ENCODE data around the gene CATSPERZ. TPM values are rescaled to one million over a fixed set of nuclear protein-coding genes. Genes with fewer than 3 reads are reported as not detected.

The CATSPERZ gene
- not detected in 2 replicates for total RNA-seq

GRCh38 chr11:64299847-64300648 is at the start of gene CATSPERZ:
CATSPERZ (plus strand) TSS chr11:64300358; CDS start chr11:64300411, 53 bp downstream.

GRCh38 chr11:64251016-64251752 is 49.0 kb upstream of the CATSPERZ start, which contains the start of gene PLCB3:
PLCB3 (plus strand) TSS chr11:64251530; CDS start chr11:64251650, 120 bp downstream.

GRCh38 chr11:64284048-64284961 is 15.9 kb upstream of the CATSPERZ start, which contains the start of gene BAD:
BAD (minus strand) TSS chr11:64284665; CDS start chr11:64284368, 297 bp downstream.

GRCh38 chr11:64284962-64285884 is 14.9 kb upstream of the CATSPERZ start, which contains the start of gene GPR137:
GPR137 (plus strand) TSS chr11:64285848; CDS start chr11:64286525, 677 bp downstream.

GRCh38 chr11:64291262-64291751 is 8.9 kb upstream of the CATSPERZ start, which contains the start of gene KCNK4:
KCNK4 (plus strand) TSS chr11:64291302; CDS start chr11:64293019, 1,717 bp downstream.

GRCh38 chr11:64305075-64305690 is 5.0 kb downstream of the CATSPERZ start, which contains the start of gene ESRRA:
ESRRA (plus strand) TSS chr11:64305524; CDS start chr11:64307180, 1,656 bp downstream.

GRCh38 chr11:64317325-64317960 is 17.3 kb downstream of the CATSPERZ start, which contains the start of gene TRMT112:
TRMT112 (minus strand) TSS chr11:64317559; CDS start chr11:64317526, 33 bp downstream.

GRCh38 chr11:64317961-64318765 is 18.0 kb downstream of the CATSPERZ start, which contains the start of gene PRDX5:
PRDX5 (plus strand) TSS chr11:64318121; CDS start chr11:64318216, 95 bp downstream.

GRCh38 chr11:64339754-64340408 is 39.7 kb downstream of the CATSPERZ start, which contains the start of gene CCDC88B:
CCDC88B (plus strand) TSS chr11:64340204; CDS start chr11:64340267, 63 bp downstream.

Other genes starting within 250 kb of the CATSPERZ start
- gene MACROD1, start 134.2 kb upstream of the CATSPERZ start, total RNA-seq = 12.6 and 19.2 TPM in 2 replicates
- 111 and 134 TPM in 2 replicates for gene STIP1, start 114.2 kb upstream of the CATSPERZ start, total RNA-seq
- gene FERMT3, start 93.6 kb upstream of the CATSPERZ start, total RNA-seq = 4.1 and 21.1 TPM in 2 replicates
- 26.2 and 30.4 TPM in 2 replicates for gene TRPT1, start 74.2 kb upstream of the CATSPERZ start, total RNA-seq
- gene NUDT22, start 74.1 kb upstream of the CATSPERZ start, total RNA-seq = 46.1 and 50.8 TPM in 2 replicates
- 13.2 and 14.5 TPM in 2 replicates for gene DNAJC4, start 69.8 kb upstream of the CATSPERZ start, total RNA-seq
- gene VEGFB, start 65.8 kb upstream of the CATSPERZ start, total RNA-seq = 54.3 and 83.2 TPM in 2 replicates
- 80.7 and 81.8 TPM in 2 replicates for gene FKBP2, start 59.3 kb upstream of the CATSPERZ start, total RNA-seq
- 144 and 186 TPM in 2 replicates for gene PPP1R14B, start 53.4 kb upstream of the CATSPERZ start, total RNA-seq
- gene PLCB3, start 48.8 kb upstream of the CATSPERZ start, total RNA-seq = 39.9 and 51.0 TPM in 2 replicates
- 52.2 and 56.6 TPM in 2 replicates for gene BAD, start 15.7 kb upstream of the CATSPERZ start, total RNA-seq
- 14.8 and 15.1 TPM in 2 replicates for gene GPR137, start 14.5 kb upstream of the CATSPERZ start, total RNA-seq
- 0.13 and 0.20 TPM in 2 replicates for gene KCNK4, start 9.1 kb upstream of the CATSPERZ start, total RNA-seq
- gene ESRRA, start 5.2 kb downstream of the CATSPERZ start, total RNA-seq = 26.0 and 31.1 TPM in 2 replicates
- 150 and 180 TPM in 2 replicates for gene TRMT112, start 17.2 kb downstream of the CATSPERZ start, total RNA-seq
- gene PRDX5, start 17.8 kb downstream of the CATSPERZ start, total RNA-seq = 148 and 174 TPM in 2 replicates
- gene CCDC88B, start 39.8 kb downstream of the CATSPERZ start, total RNA-seq = 0.85 and 1.2 TPM in 2 replicates
- 37.9 and 52.5 TPM in 2 replicates for gene RPS6KA4, start 58.8 kb downstream of the CATSPERZ start, total RNA-seq